IMR-90 (cell line): ENCODE data around the gene RPS16.

ENCODE experiments used
- CEBPB ChIP-seq: IDR thresholded peaks from 2 replicates; pipeline ENCODE4 v1.6.1; 2012; ENCODE audit warnings: low read depth, low read length, improper control_type of control experiment
- MAFK ChIP-seq: IDR thresholded peaks from 2 replicates; pipeline ENCODE4 v1.6.1; 2012; ENCODE audit warnings: low read depth, low read length, improper control_type of control experiment
- POLR2A ChIP-seq: IDR thresholded peaks from 2 replicates; pipeline ENCODE4 v1.6.1; 2012; ENCODE audit warnings: mild to moderate bottlenecking, low read depth, low read length
- RAD21 ChIP-seq: IDR thresholded peaks from 2 replicates; pipeline ENCODE4 v1.6.1; 2012; ENCODE audit warnings: low read length, improper control_type of control experiment
- TF ChIP-seq, protein P1 (sequence below): conservative IDR thresholded peaks from 2 replicates; pipeline ENCODE4 v1.5.1; 2012; ENCODE audit warnings: mild to moderate bottlenecking, low read depth, low read length, improper control_type of control experiment

DNA sequence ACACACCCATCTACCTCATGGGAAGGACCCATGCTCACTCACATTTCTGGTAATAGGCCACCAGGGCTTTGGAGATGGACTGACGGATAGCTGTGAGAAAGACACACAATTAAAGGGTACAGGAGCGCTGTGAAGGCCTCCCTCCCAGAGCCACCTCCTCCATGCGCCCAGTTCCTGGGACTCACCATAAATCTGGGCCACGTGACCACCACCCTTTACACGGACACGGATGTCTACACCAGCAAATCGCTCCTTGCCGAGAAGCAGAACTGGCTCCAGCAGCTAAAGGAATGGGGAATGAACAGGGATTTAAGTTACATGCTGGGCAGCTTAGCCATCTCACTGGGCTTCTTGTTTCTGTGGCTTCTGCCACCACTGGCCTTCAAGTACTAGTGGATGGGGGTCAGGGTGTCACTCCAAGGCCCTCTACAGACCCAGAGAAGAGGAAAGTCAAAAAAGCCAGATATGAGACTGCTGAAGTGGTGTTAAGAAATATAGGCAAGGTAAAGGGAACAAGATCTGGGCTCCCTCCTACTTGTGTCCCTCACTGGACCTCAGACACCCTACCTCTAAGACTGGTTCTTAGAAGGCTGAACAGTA is 2.2 kb downstream of the RPS16 start:
- TF ChIP-seq, protein P1, sequence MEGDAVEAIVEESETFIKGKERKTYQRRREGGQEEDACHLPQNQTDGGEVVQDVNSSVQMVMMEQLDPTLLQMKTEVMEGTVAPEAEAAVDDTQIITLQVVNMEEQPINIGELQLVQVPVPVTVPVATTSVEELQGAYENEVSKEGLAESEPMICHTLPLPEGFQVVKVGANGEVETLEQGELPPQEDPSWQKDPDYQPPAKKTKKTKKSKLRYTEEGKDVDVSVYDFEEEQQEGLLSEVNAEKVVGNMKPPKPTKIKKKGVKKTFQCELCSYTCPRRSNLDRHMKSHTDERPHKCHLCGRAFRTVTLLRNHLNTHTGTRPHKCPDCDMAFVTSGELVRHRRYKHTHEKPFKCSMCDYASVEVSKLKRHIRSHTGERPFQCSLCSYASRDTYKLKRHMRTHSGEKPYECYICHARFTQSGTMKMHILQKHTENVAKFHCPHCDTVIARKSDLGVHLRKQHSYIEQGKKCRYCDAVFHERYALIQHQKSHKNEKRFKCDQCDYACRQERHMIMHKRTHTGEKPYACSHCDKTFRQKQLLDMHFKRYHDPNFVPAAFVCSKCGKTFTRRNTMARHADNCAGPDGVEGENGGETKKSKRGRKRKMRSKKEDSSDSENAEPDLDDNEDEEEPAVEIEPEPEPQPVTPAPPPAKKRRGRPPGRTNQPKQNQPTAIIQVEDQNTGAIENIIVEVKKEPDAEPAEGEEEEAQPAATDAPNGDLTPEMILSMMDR: no peak
- TF ChIP-seq POLR2A (no peak), CEBPB (no peak), MAFK (no peak), RAD21 (no peak)
